ENCODE data around the gene TMBIM6. TPM values are rescaled to one million over a fixed set of nuclear protein-coding genes. Genes with fewer than 3 reads are reported as not detected.
"Not testable (repeated sequence)": the region's sequence is repeated elsewhere in the genome, so short reads cannot be mapped to it uniquely, and the experiment has no call there.

The TMBIM6 gene
- polyA plus RNA-seq, 2 donors: 169 to 252 TPM

- WGBS, 2 donors: 84 to 89% methylated on average over 8 of the region's 8 CpGs
- Histone ChIP-seq H3K27ac (ENCODE audit: low read depth in 2 of 2, low read length in 1 of 2) (no peak overlapping the region), H3K27me3 (ENCODE audit: control insufficient read depth in 1 of 2, insufficient read depth in 2 of 2, low read length in 2 of 2) (no peaks in the 10 kb centered on the region), H3K36me3 (ENCODE audit: control insufficient read depth in 2 of 2, insufficient read depth in 2 of 2, low read length in 1 of 2) (peaks cover 7 to 23% of the 10 kb centered on the region in 2 donors), H3K4me3 (ENCODE audit: low read depth in 1 of 2, low read length in 2 of 2) (no peak overlapping the region), H3K9me3 (ENCODE audit: control insufficient read depth in 2 of 2, insufficient read depth in 1 of 2, low read depth in 1 of 2, low read length in 1 of 2) (no peaks in the 10 kb centered on the region), H3K4me1 (ENCODE audit: control insufficient read depth in 2 of 2, insufficient read depth in 2 of 2, low read length in 1 of 2) (no peaks in the 10 kb centered on the region)
Measured at GRCh38 chr12:49766115-49766455, 24.7 kb downstream of the TMBIM6 start.

GRCh38 chr12:49767333-49767732 lies 26.0 kb downstream of the TMBIM6 start:
- Histone ChIP-seq H3K36me3 (ENCODE audit: control insufficient read depth in 2 of 2, insufficient read depth in 2 of 2, low read length in 1 of 2) (peaks cover 5 to 14% of the 10 kb centered on the region in 2 donors), H3K9me3 (ENCODE audit: control insufficient read depth in 2 of 2, insufficient read depth in 1 of 2, low read depth in 1 of 2, low read length in 1 of 2) (no peaks in the 10 kb centered on the region), H3K4me1 (ENCODE audit: control insufficient read depth in 2 of 2, insufficient read depth in 2 of 2, low read length in 1 of 2) (no peaks in the 10 kb centered on the region), H3K27ac (ENCODE audit: low read depth in 2 of 2, low read length in 1 of 2) (no peak overlapping the region), H3K4me3 (ENCODE audit: low read depth in 1 of 2, low read length in 2 of 2) (no peak overlapping the region), H3K27me3 (ENCODE audit: control insufficient read depth in 1 of 2, insufficient read depth in 2 of 2, low read length in 2 of 2) (no peaks in the 10 kb centered on the region)
- 72 to 75% methylated on average over 4 of the region's 4 CpGs for WGBS, 2 donors

DNA sequence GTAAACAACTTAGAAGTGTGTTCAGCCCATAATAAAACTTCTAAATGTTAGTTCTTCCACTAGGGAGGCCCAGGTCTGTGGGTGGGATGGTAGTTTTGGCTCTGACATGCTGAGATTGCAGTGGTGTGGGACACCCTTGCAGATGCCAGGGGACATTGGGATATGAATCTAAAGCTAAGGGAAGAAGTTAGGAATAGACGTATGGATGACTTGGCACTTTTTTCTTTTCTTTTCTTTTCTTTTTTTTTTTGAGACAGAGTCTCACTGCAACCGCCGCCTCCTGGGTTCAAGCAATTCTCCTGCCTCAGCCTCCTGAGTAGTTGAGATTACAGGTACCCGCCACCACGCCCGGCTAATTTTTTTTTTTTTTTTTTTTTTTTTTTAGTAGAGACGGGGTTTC lies 31.7 kb downstream of the TMBIM6 start:
- H3K4me3 ChIP-seq (ENCODE audit: low read depth in 1 of 2, low read length in 2 of 2); H3K27me3 ChIP-seq (ENCODE audit: control insufficient read depth in 1 of 2, insufficient read depth in 2 of 2, low read length in 2 of 2); H3K36me3 ChIP-seq (ENCODE audit: control insufficient read depth in 2 of 2, insufficient read depth in 2 of 2, low read length in 1 of 2); H3K27ac ChIP-seq (ENCODE audit: low read depth in 2 of 2, low read length in 1 of 2); H3K9me3 ChIP-seq (ENCODE audit: control insufficient read depth in 2 of 2, insufficient read depth in 1 of 2, low read depth in 1 of 2, low read length in 1 of 2); H3K4me1 ChIP-seq (ENCODE audit: control insufficient read depth in 2 of 2, insufficient read depth in 2 of 2, low read length in 1 of 2): not testable (repeated sequence)
- 84 to 85% methylated on average over 6 to 7 of the region's 7 CpGs for WGBS, 2 donors

DNA sequence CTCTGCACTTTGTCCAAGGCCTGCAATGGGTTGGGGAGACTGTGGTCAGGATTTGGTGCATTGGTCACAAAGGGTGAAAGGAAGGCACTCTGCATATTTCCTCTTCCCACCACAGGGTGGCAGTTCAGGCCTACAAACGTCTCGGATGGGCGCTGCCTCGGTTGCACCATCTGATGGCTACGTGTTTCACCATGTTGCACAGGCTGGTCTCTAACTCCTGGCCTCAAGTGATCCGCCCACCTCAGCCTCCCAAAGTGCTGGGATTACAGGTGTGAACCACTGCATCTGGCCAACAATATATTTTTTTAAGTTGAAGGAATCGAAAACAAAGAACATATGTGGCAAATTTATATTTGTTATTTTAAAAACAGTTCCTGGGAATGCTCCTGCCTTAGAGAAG lies 35.1 kb downstream of the TMBIM6 start:
- no peaks in the 10 kb centered on the region for H3K36me3 ChIP-seq (ENCODE audit: control insufficient read depth in 2 of 2, insufficient read depth in 2 of 2, low read length in 1 of 2)
- peaks cover 0 to 3% of the 10 kb centered on the region in 2 donors for H3K4me1 ChIP-seq (ENCODE audit: control insufficient read depth in 2 of 2, insufficient read depth in 2 of 2, low read length in 1 of 2)
- H3K27ac ChIP-seq (ENCODE audit: low read depth in 2 of 2, low read length in 1 of 2): no peak overlapping the region
- H3K9me3 ChIP-seq (ENCODE audit: control insufficient read depth in 2 of 2, insufficient read depth in 1 of 2, low read depth in 1 of 2, low read length in 1 of 2): no peaks in the 10 kb centered on the region
- WGBS, 2 donors: 10 to 12% methylated on average over 7 of the region's 7 CpGs
- H3K4me3 ChIP-seq (ENCODE audit: low read depth in 1 of 2, low read length in 2 of 2): no peak overlapping the region
- H3K27me3 ChIP-seq (ENCODE audit: control insufficient read depth in 1 of 2, insufficient read depth in 2 of 2, low read length in 2 of 2): no peaks in the 10 kb centered on the region

DNA sequence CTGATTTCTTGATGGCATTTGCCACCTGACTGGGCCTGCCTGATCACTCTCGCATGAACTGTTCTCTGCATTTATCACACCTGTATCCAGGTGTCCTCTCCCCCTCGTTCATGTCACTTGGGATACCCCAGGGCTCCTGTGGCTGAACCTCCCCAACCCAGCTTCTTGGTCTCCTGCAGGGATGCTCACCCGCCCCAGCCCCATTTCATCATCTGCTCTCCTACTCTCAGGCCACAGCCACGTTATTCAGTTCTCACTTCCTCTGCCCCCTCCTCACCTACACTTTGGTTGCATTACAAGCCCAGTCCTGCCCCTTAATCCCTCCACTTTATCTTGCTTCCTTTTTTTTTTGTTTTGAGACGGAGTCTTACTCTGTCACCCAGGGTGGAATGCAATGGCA lies 35.5 kb downstream of the TMBIM6 start:
- Histone ChIP-seq H3K4me3 (ENCODE audit: low read depth in 1 of 2, low read length in 2 of 2) (no peak overlapping the region), H3K4me1 (ENCODE audit: control insufficient read depth in 2 of 2, insufficient read depth in 2 of 2, low read length in 1 of 2) (peaks cover 0 to 3% of the 10 kb centered on the region in 2 donors), H3K27me3 (ENCODE audit: control insufficient read depth in 1 of 2, insufficient read depth in 2 of 2, low read length in 2 of 2) (no peaks in the 10 kb centered on the region), H3K36me3 (ENCODE audit: control insufficient read depth in 2 of 2, insufficient read depth in 2 of 2, low read length in 1 of 2) (no peaks in the 10 kb centered on the region), H3K27ac (ENCODE audit: low read depth in 2 of 2, low read length in 1 of 2) (no peak overlapping the region), H3K9me3 (ENCODE audit: control insufficient read depth in 2 of 2, insufficient read depth in 1 of 2, low read depth in 1 of 2, low read length in 1 of 2) (no peaks in the 10 kb centered on the region)
- 55 to 65% methylated on average over 5 of the region's 5 CpGs for WGBS, 2 donors

GRCh38 chr12:49777341-49777740 lies 36.0 kb downstream of the TMBIM6 start:
- Histone ChIP-seq H3K27ac (ENCODE audit: low read depth in 2 of 2, low read length in 1 of 2) (no peak overlapping the region), H3K9me3 (ENCODE audit: control insufficient read depth in 2 of 2, insufficient read depth in 1 of 2, low read depth in 1 of 2, low read length in 1 of 2) (no peaks in the 10 kb centered on the region), H3K4me1 (ENCODE audit: control insufficient read depth in 2 of 2, insufficient read depth in 2 of 2, low read length in 1 of 2) (peaks cover 0 to 3% of the 10 kb centered on the region in 2 donors), H3K36me3 (ENCODE audit: control insufficient read depth in 2 of 2, insufficient read depth in 2 of 2, low read length in 1 of 2) (no peaks in the 10 kb centered on the region), H3K4me3 (ENCODE audit: low read depth in 1 of 2, low read length in 2 of 2) (no peak overlapping the region), H3K27me3 (ENCODE audit: control insufficient read depth in 1 of 2, insufficient read depth in 2 of 2, low read length in 2 of 2) (no peaks in the 10 kb centered on the region)
- WGBS, 2 donors: 65 to 74% methylated on average over 3 of the region's 3 CpGs

- Histone ChIP-seq H3K4me1 (ENCODE audit: control insufficient read depth in 2 of 2, insufficient read depth in 2 of 2, low read length in 1 of 2) (peaks cover 0 to 3% of the 10 kb centered on the region in 2 donors), H3K36me3 (ENCODE audit: control insufficient read depth in 2 of 2, insufficient read depth in 2 of 2, low read length in 1 of 2) (no peaks in the 10 kb centered on the region), H3K4me3 (ENCODE audit: low read depth in 1 of 2, low read length in 2 of 2) (no peak overlapping the region), H3K27me3 (ENCODE audit: control insufficient read depth in 1 of 2, insufficient read depth in 2 of 2, low read length in 2 of 2) (no peaks in the 10 kb centered on the region), H3K9me3 (ENCODE audit: control insufficient read depth in 2 of 2, insufficient read depth in 1 of 2, low read depth in 1 of 2, low read length in 1 of 2) (no peaks in the 10 kb centered on the region), H3K27ac (ENCODE audit: low read depth in 2 of 2, low read length in 1 of 2) (no peak overlapping the region)
- WGBS, 2 donors: 52% methylated on average over 19 of the region's 19 CpGs
Measured at GRCh38 chr12:49777800-49778748, 36.7 kb downstream of the TMBIM6 start.

DNA sequence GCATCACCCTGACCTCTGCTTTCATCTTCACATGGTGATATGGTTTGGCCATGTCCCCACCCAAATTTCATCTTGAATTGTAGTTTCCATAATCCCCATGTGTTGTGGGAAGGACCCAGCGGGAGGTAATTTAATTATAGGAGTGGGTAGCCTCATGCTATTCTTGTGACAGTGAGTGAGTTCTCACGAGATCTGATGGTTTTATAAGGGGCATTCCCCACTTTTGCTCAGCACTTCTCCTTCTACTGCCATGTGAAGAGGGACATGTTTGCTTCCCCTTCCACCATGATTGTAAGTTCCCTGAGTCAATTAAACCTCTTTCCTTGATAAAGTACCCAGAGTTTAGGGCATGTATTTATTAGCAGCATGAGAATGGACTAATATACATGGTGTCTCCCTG lies 38.2 kb downstream of the TMBIM6 start:
- WGBS, 2 donors: 71 to 73% methylated on average over 2 of the region's 2 CpGs
- no peak overlapping the region for H3K27ac ChIP-seq (ENCODE audit: low read depth in 2 of 2, low read length in 1 of 2)
- peaks cover 0 to 3% of the 10 kb centered on the region in 2 donors for H3K4me1 ChIP-seq (ENCODE audit: control insufficient read depth in 2 of 2, insufficient read depth in 2 of 2, low read length in 1 of 2)

DNA sequence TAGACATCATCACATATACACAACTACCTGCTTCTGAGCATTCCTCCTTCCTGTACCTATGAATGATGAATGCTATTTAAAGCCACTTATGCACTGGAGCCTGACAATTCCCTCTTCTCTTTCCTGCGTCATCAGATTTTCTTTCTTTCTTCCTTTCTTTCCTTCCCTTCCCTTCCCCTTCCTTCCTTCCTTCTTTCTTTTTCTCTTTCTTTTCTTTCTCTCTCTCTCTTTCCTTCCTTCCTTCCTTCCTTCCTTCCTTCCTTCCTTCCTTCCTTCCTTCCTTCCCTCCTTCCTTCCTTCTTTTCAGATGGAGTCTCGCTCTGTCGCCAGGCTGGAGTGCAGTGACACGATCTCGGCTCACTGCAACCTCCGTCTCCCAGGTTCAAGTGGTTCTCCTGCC lies 39.6 kb downstream of the TMBIM6 start:
- not testable (repeated sequence) for H3K4me3 ChIP-seq (ENCODE audit: low read depth in 1 of 2, low read length in 2 of 2); H3K4me1 ChIP-seq (ENCODE audit: control insufficient read depth in 2 of 2, insufficient read depth in 2 of 2, low read length in 1 of 2); H3K9me3 ChIP-seq (ENCODE audit: control insufficient read depth in 2 of 2, insufficient read depth in 1 of 2, low read depth in 1 of 2, low read length in 1 of 2); H3K27ac ChIP-seq (ENCODE audit: low read depth in 2 of 2, low read length in 1 of 2); H3K27me3 ChIP-seq (ENCODE audit: control insufficient read depth in 1 of 2, insufficient read depth in 2 of 2, low read length in 2 of 2); H3K36me3 ChIP-seq (ENCODE audit: control insufficient read depth in 2 of 2, insufficient read depth in 2 of 2, low read length in 1 of 2)
- 90 to 92% methylated on average over 6 of the region's 6 CpGs for WGBS, 2 donors

More for the DNA sequence above, 38.2 kb downstream of the TMBIM6 start:
- Histone ChIP-seq H3K27me3 (ENCODE audit: control insufficient read depth in 1 of 2, insufficient read depth in 2 of 2, low read length in 2 of 2) (no peaks in the 10 kb centered on the region), H3K36me3 (ENCODE audit: control insufficient read depth in 2 of 2, insufficient read depth in 2 of 2, low read length in 1 of 2) (no peaks in the 10 kb centered on the region), H3K9me3 (ENCODE audit: control insufficient read depth in 2 of 2, insufficient read depth in 1 of 2, low read depth in 1 of 2, low read length in 1 of 2) (no peaks in the 10 kb centered on the region), H3K4me3 (ENCODE audit: low read depth in 1 of 2, low read length in 2 of 2) (no peak overlapping the region)

Data from esophagus (tissue), 2 donors.